GM04504 (cell line): Measurements from ENCODE around the gene ACYP1.

Experiments
- DNase-seq: peaks from one replicate; pipeline ENCODE4 v3.0.0-alpha.2; 2012; ENCODE audit warnings: low read depth

Gene ACYP1

DNA sequence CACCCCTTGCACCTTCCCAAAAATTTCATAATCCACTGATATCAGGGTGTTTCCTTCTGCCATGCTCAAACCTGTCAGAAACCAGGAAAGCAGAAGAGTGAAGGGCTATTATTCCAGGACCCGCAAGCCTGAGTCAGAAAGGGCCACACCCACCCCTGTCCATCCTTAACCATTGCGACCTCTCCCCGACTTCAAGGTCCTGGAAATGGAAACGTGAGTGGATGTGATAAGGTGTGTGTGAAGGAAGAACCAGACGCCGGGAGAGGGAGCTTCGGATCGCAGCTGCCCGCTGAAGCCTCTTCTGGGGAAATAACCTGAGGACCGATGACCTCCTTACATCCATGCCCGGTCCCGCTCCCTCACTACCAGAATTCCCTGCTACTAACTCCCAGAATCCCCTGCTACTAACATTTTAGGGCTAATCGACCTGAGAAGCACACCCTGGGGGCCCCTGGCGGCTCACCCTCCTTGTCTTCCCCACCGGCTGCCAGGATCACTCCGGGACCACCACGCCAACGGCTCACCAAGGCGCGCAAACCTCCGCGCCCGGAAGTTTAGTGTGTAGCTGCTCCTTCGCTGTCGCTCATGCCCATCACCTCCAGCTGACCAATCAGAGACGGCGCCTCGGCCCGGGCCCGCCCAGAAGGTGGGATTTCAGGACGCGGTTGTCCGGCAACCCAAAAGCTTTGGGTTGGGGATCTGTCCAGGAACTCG is at the start of gene ACYP1:
Gene ACYP1 (minus strand): TSS at position 534 of the 714 bp plus-strand sequence. CDS start 471 bp downstream, at position 63.
- peak; percentile 76 for DNase-seq

DNA sequence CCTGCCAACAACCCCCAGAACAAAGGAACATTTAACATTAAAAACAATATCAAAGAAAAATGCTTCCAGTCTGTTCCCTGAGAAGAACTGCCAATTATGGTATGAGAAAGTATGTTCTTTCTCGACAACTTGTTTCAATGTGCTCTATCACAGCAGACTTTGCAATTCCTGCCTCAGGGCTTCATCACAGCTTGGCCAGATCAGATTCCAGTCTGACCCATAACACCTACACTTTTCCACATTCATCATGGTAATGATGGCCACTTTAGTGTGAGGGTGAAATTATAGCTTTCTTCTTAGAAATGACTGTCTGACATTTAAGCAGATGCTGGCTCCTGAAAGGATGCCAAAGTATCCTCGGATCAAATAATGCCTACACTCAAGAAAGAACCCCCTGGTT is 46.1 kb upstream of the ACYP1 start:
- no peak for DNase-seq

DNA sequence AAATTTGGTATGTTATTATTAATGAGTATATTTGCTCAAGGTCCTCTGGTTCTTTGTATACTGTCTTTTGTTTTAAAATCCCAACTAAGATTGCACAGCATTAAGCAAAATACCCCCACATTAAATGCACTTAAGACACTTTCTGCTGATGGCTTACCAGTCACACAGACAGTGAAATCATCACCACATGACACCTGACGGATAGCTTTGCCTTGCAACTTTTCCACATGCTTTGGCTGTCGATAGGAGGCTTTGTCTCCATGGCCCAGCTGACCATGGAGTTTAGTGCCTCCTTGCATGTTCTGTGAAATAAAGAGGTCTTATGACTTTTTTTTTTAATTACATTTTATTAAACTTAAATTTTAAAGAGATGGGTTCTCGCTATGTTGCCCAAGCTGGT is 43.4 kb upstream of the ACYP1 start:
- DNase-seq, result no peak

DNA sequence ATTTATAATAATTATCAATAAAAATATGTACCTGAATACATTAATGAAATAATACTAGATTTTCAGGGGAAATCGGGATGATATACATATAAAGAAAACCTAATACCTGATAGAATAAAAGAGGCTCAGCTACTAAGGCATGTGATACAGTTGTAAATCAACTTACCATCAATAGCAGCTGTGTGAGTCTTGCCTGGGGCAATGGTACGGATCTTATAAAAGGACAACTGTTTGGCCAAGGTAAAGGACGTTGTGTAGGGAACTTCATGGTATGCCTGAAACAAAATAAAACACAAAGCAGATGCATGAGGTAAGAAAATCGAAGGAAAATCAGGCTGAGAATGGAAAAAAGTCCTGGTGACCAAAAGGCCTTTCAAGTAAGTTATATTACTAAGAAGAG is 37.7 kb upstream of the ACYP1 start:
- no peak for DNase-seq

DNA sequence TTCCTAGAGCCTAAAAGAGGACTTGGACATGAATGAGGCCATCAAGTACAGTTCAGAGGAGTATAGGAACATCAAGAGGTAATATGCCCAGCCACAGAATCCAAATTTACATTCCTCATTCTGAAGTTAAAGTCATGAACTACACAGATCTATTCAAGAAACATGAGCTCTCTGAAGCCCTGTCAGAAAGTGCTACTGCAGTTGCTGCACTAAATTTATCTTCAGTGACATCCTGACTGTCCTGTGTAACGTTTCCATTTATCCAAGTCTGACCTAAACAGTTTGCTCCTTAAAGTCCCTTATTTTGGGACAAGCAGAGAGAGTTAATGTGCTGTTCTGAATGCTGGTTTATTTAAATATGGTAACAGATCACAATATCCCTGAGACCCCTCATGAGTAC is 34.9 kb upstream of the ACYP1 start:
- DNase-seq, result no peak

DNA sequence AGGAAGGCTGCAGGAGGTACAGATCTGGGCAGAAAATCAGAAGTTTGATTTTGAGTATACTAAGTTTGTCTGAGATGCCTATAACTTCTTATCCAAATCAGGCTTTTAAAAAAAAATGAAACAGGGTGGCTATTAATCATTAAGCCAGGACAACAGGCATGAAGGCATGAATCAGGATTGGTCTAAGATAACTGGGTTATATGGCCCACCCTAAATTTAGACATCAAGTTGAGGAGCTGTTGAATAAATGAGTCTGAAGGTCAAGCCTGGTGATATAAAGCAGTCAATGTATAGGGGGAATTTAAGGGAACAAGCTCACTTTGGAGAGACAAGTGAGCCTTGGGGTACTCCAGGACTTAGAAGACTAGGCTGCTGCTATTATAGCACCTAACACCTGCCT is 34.4 kb upstream of the ACYP1 start:
- no peak for DNase-seq

DNA sequence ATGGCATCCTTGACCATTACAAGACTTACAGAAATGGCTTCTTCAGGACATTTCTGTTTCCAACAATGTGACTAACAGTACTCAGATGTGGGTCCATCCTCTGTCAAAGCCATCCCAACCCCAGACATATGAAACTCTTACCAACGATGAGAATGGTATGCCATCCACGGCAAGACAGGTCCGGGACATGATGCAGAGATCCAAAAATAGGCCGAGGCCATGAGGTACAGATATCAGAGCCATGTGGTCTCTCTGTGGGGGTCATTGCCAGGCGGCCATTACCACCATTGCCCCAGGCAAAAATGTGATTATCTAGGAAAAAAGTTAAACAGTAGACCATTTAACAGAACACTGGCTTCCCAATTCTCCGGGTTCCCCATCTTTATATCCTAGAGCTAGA is 33.1 kb upstream of the ACYP1 start:
- DNase-seq, result no peak

DNA sequence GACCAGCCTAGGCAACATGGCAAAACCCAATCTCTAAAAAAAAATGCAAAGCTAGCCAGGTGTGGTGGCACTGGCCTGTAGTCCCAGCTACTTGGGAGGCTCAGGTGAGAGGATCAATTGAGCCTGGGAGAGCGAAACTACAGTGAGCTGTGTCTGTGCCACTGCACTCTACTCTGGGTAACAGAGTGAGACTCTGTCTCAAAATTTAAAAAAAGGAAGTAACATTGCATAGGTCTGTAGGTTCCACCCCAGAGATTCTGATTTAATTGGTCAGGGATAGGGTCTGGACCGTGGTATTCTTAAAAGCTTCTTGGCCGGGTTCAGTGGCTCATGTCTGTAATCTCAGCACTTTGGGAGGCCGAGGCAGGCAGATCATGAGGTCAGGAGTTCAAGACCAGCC is 31.9 kb upstream of the ACYP1 start:
- no peak for DNase-seq

DNA sequence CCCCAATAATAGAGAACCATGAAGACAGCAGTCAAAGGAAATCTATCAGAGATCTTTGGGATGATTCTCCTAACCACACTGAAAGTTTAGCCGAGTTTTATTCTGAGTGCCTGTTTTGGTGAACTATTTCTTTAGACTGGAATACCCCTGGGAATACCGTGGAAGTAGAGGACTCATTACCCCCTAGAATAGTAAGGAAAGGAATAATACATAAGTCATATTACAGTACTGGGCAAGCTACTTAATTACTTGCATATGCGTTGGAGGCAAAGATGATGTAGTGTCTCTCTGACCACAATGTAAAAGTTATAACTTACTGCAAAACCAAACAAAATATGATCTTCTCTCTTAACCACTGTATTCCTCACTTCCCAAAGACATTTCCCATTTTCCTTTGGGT is 31.1 kb upstream of the ACYP1 start:
- no peak for DNase-seq

DNA sequence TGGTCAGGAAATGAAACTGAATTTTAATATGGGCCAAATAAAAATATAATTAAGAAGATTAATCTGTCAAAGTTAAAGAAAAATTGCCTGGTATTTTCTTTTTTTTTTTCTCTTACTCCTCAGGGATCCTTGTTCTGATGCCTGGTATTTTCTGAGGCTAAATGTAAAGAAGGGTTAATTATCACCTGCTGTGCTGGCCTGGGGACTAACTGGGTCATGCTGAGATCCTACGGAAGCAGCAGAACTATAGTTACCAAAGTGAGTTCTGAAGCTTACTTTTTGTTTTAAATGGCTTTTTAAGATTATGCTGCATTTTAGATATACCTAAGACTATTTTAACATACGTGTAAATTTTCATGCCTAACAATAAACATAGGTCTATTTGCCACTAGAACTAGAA is 28.9 kb upstream of the ACYP1 start:
- no peak for DNase-seq

DNA sequence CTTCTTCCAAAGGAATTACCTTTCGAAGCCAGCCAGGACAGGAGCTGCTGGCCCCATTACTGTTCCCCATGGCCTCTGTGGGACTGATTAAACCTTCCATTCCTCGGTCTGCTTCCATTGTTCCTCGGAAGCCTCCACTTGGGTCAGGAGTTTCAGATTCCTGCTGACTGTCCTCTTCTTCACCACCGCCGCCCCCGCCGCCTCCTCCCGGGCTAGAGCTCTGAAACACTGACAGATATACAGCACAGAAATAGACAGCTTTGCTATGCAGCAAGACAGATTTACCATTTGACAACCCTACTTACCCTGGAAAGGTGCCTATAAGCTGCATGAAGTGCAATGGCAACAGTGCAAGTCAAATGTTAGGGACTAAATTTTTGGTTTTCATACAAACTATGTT is 27.4 kb upstream of the ACYP1 start:
- DNase-seq, result no peak

DNA sequence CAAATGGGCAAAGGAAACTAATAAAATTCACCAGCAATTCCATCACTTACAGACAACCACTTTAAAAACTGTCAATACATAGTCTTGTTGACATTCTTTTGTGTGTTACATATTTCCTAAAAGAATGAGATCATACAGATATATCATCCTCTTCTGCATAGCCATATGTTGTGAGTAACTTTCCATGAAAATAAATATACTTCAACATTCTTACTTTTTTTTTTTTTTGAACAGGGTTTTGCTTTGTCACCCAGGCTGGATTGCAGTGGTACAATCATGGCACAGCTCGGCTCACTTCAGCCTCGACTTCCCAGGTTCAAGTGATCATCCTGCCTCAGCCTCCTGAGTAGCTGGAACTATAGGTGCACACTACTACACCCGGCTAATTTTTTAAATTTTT is 26.5 kb upstream of the ACYP1 start:
- DNase-seq, result no peak

DNA sequence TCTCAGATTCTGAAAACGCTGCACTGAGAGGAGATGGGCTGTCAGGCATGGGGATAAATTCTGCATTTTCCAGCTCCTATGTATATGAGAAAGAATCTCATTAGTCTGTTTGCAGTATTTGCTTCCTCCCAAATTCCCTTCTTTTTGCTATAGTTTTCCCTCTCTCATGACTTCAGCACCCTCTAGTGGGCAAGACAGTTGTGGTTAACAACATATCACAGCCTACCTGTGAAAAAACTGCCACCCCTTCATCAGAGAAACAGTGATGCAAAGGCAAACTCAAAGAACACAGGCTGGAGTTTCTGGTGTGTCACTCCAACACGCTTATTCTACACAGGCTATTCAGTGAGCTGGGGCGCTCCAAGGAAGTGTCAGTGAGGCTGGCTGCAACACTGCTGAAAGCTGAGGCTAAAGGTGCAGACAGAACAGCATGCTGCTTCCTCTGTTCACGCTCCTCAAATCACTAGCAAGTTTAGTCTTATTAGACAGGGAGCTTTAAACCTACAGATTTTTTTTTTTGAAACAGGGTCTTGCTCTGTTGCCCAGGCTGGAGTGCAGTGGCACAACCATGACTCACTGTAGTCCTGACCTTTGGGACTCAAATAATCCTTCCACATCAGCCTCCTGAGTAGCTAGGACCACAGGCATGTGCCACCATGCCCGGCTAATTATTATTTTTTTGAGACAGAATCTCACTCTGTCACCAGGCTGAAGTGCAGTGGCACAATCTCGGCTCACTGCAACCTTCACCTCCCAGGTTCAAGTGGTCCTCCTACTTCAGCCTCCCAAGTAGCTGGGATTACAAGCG is 24.9 kb upstream of the ACYP1 start:
- DNase-seq, result peak; percentile 29

DNA sequence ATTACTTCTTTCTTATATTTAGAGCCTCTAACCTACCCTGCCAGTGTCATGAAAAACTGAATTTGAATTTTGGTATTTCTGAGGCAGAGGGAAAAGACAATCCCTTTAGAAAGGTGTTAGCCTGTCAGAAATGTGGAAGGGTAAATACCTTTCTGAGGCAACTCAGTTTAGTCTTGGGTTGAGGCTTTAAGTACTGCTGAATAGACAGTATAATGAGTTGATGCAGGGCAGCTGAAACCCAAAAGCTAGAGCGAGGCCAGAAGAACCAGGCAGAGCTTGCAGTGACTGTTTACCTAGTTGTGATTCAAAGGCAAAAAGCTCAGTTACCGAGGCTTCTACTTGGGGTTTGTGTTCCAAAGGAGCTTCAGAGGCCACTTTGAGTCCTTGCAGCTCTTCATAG is 24.3 kb upstream of the ACYP1 start:
- DNase-seq, result no peak

DNA sequence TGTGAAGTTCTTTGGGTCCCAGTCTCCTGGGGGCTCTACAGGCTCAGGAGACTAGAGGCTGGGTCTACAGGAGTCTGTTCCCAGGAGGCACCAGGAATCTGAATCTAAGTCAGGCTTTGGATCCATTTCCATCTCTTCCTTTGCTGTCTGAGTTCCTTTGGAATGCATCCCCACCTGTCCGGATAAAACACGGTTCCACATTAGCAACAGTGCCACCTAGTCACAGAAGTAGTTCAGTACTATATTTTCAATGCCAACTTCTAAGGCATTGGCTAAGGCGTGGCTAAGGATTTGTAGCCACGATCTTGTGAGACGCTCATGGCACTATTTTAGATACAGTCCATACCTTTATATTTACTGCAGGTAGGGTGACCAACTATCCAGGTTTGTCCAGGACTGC is 20.7 kb upstream of the ACYP1 start:
- DNase-seq, result no peak

DNA sequence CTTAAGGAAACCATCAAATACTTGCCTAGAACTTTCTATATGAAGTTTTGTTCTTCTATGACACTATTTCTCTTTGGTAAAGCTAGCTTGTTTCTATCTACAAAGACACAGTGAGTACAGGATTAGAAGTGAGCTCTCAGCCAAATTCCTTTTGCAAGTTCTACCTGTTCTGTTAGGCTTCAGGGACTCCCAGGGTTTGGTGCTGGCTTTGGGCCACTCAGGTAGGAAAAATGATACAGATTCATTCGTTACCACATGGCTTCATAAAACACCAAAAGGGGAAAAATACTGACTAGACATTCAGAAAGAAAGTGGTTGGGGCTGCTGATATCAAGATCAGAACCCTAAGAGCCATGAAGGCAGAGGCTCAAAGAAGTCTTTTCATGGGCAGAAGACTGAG is 19.4 kb upstream of the ACYP1 start:
- DNase-seq, result no peak

DNA sequence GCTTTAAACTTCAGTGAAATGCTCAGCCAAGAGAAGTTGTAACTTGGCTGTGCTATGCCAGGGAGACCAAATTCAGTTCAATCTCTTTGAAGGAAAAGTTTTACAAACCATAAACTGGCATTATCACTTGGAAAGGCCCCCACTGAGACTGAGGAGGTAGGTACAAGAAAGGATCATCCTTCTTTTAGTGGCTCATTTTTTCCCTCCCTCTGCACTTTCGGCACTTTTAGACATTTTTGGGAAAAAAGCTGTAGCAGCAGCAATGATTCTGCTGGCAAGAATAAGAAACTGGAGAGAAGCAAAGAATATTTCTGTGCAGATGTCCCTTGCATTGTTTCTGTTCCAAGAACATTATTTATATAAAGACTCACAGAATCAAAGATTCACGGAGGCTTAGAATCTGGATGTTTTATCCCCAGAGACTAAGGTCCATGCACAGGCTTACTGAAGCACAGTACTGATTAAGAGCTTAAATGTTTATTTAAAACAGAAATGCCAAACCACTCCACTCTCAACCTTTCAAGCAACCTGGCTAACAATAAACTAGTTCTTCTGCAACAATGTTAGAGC is 17.9 kb upstream of the ACYP1 start:
- no peak for DNase-seq

DNA sequence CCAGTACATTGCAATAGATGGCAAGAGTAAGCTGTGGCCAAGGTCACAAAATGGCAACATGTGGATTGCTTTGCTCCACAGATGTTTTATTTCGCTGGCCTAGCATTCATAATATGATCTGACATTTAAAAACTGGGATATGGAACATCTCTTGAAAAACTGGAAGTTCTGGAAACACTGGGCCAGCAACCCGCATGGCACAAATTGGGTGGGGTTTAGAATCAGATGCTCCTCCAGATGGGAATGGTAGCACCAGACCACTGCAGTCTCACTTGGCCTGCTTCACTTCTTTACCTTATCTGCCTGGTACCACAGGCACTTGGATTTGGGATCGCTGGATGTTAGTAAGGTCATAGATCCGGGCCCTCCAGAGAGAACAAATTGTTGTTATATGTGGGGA is 15.7 kb upstream of the ACYP1 start:
- no peak for DNase-seq

DNA sequence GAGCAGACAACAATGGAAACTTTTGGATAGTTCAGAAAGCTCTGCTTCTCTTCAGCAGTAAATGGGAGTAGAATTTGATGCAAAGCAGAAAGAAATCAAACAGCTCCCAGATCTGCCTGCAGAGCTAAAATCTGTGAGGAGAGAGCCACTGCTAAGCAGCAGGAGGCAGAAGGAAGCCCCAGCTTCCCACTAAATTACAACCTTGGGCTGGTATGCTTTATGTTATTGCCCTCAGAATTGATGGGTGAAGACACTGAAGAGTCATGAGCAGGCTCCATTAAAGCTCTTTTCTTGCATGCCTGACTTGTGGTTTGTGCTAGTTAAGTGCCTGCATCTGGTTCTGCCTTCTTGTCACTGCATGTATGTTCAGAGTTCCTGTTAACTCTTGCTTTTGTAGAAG is 14.0 kb upstream of the ACYP1 start:
- DNase-seq, result no peak

DNA sequence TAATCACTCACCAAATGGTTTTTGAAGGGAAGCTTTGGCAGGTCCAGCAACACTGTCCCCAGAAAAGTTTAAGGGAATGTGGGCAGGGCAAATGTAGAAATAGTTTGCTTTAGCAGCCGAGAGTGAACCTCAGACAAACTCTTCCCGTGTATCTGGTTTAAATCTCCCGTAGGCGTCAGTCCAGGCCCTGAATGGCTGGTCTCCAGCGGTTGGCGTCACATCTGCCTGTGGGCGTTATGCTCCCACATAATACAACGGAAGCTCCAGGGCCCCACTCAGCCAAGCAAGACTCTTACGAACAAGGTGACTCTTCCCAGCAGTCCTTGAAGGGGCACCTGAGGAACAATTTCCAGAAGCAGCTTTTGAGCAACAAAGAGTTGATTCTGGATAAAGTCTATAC is 6.6 kb upstream of the ACYP1 start:
- no peak for DNase-seq

DNA sequence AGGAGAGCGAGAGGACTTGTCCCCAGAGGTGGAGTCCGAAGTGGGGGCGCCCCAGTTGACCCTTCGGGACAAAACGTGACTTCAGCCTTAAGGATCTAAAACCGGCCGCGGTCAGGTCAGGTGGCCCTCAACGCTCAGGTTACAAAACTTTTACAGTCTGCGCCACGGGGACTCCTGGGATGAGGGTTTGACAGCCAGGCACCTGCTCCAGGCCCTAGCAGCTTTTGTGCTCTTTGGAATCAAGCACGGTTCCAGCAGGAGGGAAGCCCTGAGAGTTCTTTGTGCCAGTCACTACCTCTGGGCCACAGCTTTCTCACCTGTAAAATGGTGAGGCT is 6.0 kb upstream of the ACYP1 start:
- DNase-seq, result no peak

DNA sequence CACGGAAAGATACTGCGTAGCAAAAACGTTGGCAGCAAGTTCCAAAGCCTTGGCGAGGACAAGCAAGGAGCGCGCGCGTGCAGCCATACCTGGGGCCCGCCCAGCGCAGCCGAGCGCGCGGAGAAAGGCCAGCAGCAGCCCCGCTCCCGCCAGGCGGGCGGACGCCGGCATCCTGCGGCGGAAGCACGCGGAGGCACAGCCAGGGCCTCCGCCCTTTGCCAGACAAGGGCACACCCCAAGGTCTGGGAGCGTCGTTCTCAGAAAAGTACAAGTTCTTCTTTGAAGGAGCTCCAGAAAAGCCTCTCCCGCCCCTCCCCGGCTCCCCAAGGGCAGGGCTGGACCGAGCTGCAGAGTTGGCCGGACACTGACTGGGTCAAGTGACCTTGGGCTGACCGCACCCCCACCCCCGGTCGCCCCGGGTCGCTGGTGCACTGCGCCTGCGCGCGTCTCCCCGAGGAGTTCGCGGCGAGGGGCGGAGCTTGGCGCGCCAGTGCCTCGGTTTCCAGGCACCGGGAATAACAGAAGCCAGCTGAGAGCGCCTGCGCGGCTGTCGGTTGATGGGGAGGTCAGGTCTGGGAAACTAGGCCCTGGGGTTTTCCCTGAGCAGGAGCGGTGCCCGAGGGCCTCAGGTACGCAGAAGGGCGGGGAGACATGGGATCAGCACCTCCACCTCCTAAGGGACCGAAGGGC is 5.4 kb upstream of the ACYP1 start, which contains the start of gene ZC2HC1C:
Gene ZC2HC1C (plus strand): TSS at position 521 of the 690 bp plus-strand sequence. CDS start 933 bp downstream, outside the sequence.
- DNase-seq, result peak; percentile 73
